Measurements from ENCODE around the gene EPHB1. TPM values are rescaled to one million over a fixed set of nuclear protein-coding genes. Genes with fewer than 3 reads are reported as not detected.

The EPHB1 gene
- total and polyA plus RNA-seq, 2 of the 13 experiments (the other 11 are each of a cell fraction or from before 2014, with no cell fraction given): 0.07 to 0.21 TPM

DNA sequence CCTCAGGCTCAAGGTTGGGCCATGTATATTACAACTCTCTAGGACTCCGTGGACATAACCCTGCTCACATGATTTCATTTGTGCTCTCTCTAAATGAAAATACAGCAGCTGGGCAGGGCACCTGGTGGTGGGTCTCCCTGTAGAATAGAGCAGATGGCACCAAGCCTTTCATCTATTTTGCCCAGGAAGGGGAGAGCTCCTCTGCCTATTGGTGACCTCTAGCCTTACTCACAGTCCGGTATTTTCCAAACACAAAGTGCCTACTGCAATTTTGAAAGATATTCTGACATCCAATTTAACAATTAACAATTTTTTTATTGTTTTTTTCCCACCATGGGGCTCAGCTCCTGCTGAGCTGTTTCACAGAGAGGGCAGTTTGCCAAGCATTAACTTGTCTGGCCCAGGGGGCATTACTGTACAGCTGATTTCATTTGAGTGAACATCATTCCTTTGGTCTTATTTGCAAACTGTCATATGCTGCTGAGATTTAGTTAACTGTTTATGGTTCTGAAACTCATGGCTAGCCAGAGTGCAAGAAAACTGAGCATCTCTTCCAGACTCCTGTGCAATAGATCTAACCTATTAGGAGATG is 474.0 kb downstream of the EPHB1 start:
- CTCF ChIA-PET (ENCODE audit: low intra/inter-chr PET ratio, low total read pairs): no interaction called here
- Histone ChIP-seq H3K9ac (ENCODE audit: insufficient read depth, low read depth, low read length) (no peak overlapping the region), H3K9me3 (ENCODE audit: low read length) (no peaks in the 10 kb centered on the region), H3K4me2 (ENCODE audit: low read depth, low read length) (no peak overlapping the region), H3K79me2 (ENCODE audit: insufficient read depth, low read length) (no peaks in the 10 kb centered on the region), H3K27ac (ENCODE audit: extremely low read length, insufficient read depth, low read length) (no peak overlapping the region), H4K20me1 (ENCODE audit: insufficient read depth, low read length) (no peaks in the 10 kb centered on the region), H3K4me1 (ENCODE audit: insufficient read depth, low read length) (no peaks in the 10 kb centered on the region), H3K36me3 (replicated peaks in 1 of 2; ENCODE audit: control insufficient read depth in 1 of 2, insufficient read depth in 2 of 2, low read length in 2 of 2) (no peaks in the 10 kb centered on the region), H3K27me3 (ENCODE audit: control insufficient read depth in 1 of 2, insufficient read depth in 2 of 2, low read length in 2 of 2) (no peaks in the 10 kb centered on the region; a peak in 1 of 5 replicates), H3K4me3 (replicated peaks in 1 of 3; ENCODE audit: insufficient read depth in 1 of 3, low read depth in 2 of 3, low read length in 3 of 3) (no peak overlapping the region), H2AFZ (ENCODE audit: low read length) (no peak overlapping the region)
- 0% methylated on average over 2 of the region's 2 CpGs for WGBS (ENCODE audit: low lambda C conversion rate)
- in situ Hi-C loops (cut with HindIII; ENCODE audit: extremely low pct_ligation_motif_present, low pct_unique_long_range_greater_than_20kb) (no loop called here), intact Hi-C loops (cut with micrococcal nuclease; ENCODE audit: unreplicated experiment) (no loop called here)
- FAIRE-seq: no peak
- no TSS peak for BruUV-seq (replicated peaks)
- POLR2A ChIA-PET: no interaction called here
- no peak for ATAC-seq
- TF ChIP-seq ZNF768 (CRISPR knock-in tag; IDR thresholded peaks at IDR 0.05) (no peak), HOXA9 (CRISPR knock-in tag; IDR thresholded peaks at IDR 0.05; ENCODE audit: borderline replicate concordance) (no peak), ZNF616 (CRISPR knock-in tag; IDR thresholded peaks at IDR 0.05; ENCODE audit: low read depth) (no peak), POLR2AphosphoS2 (IDR thresholded peaks at IDR 0.05; ENCODE audit: low read depth, low read length) (no peak), SUZ12 (IDR thresholded peaks at IDR 0.05; ENCODE audit: low read depth, low read length) (no peak)
- TF ChIP-seq, protein P1, sequence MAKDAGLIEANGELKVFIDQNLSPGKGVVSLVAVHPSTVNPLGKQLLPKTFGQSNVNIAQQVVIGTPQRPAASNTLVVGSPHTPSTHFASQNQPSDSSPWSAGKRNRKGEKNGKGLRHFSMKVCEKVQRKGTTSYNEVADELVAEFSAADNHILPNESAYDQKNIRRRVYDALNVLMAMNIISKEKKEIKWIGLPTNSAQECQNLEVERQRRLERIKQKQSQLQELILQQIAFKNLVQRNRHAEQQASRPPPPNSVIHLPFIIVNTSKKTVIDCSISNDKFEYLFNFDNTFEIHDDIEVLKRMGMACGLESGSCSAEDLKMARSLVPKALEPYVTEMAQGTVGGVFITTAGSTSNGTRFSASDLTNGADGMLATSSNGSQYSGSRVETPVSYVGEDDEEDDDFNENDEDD (CRISPR knock-in tag; IDR thresholded peaks at IDR 0.05; ENCODE audit: borderline replicate concordance): no peak
- DNase-seq (ENCODE audit: low spot score): no peak
